RPMI8226 (cell line): ENCODE results near the gene KPNA6.
A peak's percentile ranks its signal among the peaks of the same experiment; 100 is the strongest.

ENCODE experiments used
- DNase-seq: peaks from one replicate; pipeline ENCODE4 v3.0.0-alpha.2; 2015

The KPNA6 gene

DNA sequence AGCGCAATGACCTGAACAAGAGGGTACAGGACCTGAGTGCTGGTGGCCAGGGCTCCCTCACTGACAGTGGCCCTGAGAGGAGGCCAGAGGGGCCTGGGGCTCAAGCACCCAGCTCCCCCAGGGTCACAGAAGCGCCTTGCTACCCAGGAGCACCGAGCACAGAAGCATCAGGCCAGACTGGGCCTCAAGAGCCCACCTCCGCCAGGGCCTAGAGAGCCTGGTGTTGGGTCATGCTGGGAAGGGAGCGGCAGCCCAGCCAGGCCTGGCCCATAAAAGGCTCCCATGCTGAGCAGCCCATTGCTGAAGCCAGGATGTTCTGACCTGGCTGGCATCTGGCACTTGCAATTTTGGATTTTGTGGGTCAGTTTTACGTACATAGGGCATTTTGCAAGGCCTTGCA is 87.1 kb downstream of the KPNA6 start:
- DNase-seq = no peak

DNA sequence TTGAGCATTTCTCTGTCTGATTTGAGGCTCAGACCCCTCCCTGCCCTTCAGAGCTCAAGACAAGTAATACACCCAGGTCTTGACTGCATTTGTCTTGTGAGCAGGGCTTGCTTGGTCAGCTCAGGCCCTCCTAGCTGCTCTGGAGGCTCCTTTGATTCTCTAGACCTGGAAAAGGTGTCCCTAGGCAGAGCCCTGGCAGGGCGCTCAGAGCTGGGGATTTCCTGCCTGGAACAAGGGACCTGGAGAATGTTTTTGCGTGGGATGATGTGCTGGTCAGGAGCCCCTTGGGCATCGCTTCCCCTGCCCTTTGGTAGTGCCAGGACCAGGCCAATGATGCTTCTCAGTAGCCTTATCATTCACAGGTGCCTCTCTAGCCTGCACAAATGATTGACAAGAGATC is 87.7 kb downstream of the KPNA6 start:
- no peak for DNase-seq

DNA sequence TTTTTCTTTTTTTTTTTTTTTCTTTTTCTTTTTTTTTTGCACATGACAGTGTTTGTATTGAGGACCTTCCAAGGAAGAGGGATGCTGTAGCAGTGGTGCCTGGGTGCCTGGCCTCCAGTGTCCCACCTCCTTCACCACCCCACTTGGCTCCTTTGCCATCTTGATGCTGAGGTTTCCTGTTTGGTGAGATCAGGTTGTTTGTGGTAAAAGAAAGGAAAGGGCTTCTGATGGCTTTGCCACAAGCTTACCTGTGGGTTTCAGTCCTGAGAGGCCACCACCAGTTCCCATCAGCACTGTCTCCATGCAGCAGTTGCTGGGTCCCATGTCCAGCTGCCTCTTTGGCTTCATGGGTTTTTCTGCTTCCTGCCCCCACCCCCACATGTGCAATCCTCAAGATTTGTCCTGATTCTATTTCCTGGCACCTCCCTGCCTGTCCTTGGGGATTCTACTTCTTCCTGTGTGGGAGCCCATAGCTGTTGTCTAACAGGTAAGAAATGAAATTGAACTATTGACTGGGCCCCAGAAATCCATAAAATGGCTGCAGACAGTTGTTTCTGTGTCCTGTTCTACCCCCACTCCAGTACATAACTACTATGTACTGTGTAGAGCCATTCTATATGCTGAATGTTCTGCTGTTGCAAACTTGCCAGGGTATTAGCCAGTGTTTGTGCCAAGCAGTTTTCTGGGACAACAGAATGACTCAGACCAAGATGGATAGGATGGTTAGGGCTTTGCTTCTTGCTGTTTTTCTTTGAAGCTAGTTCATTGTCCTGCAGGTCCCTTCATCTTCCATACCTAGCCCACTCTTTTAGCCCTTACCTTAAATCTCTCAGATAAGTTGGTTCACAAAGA is 88.3 kb downstream of the KPNA6 start:
- no peak for DNase-seq

DNA sequence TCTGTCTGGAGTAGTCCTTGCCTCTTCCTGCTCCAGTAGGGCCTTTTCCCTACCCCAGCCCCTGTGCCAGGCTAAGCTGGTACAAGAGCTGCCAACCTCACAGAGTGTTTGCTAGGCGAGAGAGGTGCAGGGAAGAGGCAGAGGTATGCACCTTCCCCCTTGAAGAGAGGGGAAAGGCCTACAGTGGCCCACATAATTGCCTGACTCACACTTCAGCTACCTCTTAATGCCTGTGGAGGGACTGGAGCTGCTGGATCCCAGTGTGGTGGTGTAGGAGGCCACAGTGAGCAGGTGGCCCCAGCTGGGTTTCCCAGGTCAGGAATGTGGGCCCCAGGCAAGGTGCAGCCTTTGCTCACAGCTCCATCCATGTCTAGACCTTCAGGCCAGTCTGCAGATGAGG is 89.2 kb downstream of the KPNA6 start:
- no peak for DNase-seq

DNA sequence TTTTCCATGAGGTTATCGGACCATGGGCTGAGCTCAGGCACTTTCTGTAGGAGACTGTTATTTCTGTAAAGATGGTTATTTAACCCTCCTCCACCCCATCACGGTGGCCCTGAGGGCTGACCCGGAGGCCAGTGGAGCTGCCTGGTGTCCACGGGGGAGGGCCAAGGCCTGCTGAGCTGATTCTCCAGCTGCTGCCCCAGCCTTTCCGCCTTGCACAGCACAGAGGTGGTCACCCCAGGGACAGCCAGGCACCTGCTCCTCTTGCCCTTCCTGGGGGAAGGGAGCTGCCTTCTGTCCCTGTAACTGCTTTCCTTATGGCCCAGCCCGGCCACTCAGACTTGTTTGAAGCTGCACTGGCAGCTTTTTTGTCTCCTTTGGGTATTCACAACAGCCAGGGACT is 90.0 kb downstream of the KPNA6 start:
- DNase-seq = no peak

DNA sequence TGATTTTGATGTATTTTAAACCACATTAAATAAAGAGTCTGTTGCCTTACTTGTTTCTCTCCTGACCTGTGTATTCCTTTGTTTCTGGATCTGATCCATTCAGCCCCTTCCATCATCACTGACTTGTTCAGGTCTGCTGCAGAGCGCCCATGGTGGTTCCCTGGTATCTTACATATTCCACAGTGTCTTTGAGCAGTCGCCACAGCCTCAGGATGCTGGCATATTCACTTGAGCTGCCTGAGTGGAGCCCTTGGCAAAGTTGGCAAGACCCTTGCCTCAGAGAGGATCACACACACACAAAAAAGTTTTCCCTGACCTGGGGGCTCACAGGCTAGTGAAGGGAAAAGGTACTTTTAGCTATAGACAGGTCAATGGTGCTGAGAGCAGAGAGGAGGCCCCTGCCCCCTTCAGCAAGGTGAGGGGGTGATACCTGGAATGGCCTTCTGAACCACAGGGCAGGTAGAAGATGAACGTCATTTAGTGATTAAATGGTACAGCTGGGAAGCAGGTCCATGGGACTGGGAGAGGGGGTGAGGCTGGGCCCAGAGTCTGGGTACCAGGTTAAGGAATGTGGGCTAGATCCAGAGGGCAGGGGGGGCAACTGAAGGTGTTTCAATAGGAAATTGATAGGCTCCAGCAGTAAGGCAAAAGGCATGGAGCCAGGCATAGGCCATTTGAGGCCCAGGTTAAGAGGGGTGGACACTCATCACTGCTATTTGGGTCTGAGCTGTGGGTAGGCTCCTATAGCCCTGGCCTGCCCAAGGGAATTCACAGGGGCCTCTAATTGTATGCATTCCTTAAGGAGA is 90.6 kb downstream of the KPNA6 start:
- DNase-seq = no peak

DNA sequence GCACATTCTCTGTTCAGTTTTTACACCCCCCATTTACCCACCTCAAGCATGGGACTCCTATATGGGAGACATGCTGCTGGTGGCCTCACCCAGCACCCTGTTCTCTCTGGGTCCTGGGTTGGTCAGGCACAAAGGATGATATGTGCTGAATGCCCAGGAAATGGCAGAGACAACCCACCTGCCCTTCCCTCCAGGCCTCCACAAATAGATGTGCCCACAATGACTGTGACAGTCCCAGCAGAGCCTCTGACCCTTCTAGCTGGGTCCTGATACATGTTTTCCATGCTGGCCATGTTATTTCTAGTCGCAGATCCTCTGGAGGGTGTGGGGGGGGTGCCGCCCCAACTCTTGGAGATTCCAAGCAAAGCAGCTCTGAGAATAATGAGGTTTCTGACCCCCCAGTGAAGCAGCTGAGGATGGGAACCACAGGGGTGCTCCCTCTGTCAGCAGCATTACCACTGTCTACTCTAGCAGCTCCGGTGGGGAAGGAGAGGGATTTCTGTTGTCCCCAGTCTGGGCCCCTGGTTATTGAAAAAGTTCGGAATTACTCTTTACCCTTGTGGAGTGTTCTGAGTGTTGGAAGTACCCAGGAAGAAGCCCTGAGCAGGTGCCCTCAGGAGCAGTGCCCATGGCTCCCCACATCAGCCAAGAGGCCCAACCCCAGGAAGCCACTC is 91.3 kb downstream of the KPNA6 start:
- no peak for DNase-seq

DNA sequence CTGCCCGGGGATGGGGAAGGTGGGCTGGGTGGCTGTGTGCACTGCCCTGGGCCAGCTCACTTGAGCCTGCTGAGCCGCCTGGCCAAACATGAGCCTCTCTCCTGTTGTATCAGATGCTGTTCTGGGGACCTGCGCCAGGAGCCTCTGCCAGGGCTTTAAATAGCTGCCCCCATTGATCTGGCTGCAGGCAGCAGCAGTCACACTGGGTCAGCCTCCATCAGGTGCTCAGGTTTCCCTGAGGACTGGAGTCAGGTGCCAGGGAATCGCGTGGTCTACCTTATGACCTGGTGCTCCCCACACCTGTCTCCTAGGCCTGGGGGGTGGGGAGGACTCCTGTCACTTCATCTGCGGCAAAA is 91.8 kb downstream of the KPNA6 start:
- no peak for DNase-seq

DNA sequence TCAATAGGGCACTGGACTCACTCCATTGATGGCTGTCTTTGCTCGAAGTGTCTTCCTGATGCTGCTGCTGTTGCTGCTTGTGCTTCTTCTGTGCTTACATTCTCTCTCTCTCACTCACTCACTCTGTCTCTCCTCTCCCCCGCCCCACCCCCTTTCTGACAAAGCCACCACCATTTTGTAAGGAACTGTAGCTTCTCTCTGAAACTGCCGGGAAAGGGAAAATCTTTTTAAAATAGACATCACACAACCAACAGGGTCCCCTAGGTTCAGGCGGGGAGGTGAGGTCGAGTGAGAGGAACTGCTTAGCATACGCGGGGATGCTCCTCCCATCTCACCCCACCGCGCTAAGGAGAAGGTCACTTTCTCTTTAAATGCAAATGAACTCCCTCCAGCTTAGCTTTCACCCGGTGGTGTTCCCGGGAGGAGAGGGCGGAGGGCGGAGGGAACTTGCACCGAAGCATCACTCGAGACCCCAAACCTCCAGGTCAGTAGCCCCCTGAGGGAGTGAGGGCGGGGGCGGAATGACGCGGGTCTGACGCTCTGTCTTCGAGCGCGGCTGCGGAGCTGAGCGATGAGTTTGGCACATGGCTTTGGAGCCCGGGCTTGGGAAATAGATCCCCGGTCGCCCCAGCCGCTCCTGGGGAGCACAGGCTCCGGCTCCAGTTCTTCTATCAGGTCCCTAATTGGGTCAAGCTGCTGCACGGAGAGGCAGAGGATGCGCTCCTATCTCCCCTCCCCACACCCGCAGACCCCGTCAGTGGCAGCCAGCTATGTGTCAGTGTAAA is 92.6 kb downstream of the KPNA6 start, which contains the start of gene CCDC28B:
Gene CCDC28B, plus strand, starts transcription at position 370 of the 785 bp plus-strand sequence. CDS start 1,341 bp downstream, outside the sequence.
- DNase-seq = peak; percentile 69

DNA sequence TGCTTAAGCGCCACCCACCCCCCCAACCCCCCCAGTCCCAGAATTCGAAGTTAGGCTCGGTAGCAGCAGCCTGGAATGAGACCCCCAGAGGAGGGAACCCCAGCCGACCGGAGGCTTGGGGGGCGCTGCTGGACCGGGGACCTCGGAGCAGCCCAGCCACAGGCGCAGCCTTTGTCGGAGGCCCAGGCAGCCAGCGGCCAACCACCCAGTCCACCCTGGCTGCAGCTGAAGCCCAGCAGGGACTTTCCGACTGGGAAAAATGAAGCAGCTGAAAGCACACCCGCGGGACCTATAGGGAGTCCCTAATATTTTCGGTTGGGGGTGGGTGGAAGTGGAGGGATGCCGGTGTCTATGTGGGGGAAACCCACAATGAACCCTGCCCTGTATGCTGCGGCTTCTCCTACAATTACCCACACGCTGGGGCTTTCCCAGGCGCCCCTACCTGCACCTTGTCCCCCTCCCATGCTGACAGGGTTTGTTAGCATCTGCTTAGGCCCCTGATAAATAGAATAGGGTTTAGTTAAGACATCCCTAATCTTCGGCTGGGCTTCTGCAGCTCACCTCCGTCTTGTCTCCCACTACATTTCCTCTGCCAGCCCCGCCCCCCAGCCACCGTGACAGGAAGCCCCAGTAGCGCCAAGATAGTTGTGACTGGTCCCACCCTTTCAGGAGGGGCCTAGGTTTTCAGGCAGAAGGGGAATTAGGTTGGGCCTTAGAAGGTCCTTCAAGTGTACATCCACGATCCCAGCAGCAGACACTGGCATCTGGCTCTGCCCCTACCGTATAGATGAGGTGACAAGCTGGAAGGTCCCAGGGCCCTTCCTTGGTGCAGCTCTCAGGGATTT is 93.4 kb downstream of the KPNA6 start:
- peak; percentile 45 for DNase-seq

DNA sequence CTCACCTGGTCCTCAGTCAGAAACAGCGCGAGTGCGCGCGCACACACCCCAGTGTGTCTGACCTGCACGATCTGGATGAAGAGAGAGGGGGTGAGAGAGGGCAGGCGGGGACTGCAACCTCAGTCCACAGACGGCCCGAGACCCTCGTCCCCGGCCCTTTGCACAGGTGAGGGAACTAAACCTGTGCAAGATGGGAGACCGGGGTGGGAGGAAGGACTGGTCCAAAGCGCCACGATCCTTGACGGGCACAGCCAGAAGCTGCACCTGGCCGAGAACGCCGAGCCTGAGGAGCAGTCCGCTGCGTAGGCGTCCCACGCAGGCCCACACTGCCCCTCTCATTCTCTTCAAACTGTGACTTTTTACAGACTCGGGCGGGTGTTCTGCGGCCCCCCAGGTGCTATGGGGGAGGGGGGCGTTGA is 97.1 kb downstream of the KPNA6 start:
- no peak for DNase-seq

DNA sequence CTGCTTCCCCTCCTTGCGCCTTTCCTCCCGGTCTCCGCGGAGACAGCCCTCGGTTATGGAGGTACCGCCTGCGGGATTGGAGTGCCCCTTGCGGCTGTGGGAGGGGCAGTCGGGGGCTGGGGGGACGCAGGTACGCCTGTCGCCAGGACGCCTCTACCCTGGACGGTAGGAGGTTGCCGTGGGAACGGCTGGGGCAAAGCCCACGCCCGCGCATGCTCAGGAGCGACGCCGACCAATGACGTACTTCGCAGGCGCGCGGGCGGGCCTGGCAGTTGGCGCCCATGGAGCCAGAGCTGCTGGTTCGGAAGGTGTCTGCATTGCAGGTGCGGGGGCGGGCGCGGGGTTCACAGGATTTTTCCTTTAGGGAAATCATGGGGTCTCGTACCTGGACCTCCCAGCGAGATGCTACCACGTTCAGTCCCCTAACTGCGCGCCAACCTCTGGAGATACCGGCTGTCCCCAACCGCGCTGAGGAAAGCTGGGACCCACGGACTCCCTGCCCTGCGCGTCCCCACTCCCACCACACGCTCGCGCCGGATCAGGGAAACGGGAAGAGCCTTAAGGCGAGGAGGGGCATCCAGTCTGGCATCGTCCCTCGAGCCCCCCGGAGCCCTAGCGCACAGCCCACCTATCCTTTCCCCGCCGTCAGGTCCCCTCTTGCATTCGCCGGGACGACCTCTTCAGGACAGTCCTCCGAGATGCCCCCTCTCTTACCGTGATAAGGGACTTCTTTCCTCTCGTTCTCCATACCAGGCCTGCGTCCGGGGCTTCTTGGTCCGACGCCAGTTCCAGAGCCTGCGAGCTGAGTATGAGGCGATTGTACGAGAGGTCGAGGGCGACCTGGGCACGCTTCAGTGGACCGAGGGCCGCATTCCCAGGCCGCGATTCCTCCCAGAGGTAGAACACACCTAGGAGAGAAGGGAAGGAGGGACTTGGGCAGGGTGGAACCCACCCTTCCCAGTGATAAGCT is 97.8 kb downstream of the KPNA6 start, which contains the start of gene IQCC:
Gene IQCC, plus strand, starts transcription at position 271 of the 970 bp plus-strand sequence. Its CDS starts 11 bp downstream, at position 282.
- DNase-seq = peak; percentile 95

DNA sequence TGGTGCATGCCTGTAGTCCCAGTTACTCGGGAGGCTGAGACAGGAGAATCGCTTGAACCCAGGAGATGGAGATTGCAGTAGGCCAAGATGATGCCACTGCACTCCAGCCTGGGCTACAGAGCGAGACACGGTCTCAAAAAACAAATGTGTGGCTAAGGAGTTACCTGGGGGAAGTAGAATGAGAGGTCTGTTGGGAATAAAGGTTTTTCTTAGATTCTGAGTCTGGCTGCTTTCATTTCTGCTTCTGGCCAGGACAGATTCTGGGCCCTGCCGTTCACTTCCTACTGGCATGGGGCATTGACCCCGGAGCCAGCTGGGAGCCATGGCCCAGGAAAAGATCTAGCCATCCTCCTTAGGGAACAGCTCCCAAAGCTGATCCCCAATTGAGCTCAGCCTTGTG is 100.6 kb downstream of the KPNA6 start:
- no peak for DNase-seq

DNA sequence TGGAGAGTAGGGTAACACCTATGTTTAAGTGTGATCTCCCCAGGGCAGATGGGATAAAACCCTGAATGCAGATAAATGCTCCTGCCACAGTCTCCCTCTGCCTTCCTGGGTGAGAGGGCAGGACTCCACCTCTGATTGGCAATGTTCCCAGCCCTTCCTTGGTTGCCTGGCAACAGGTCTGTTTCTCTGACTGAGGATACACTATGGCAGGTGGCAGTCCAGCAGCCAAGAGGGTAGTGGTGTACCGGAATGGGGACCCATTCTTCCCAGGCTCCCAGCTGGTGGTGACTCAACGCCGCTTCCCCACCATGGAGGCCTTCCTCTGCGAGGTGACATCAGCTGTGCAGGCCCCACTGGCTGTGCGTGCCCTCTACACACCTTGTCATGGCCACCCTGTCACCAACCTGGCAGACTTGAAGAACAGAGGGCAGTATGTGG is 101.1 kb downstream of the KPNA6 start, which contains the start of gene DCDC2B:
Gene DCDC2B, plus strand, starts transcription at position 199 of the 438 bp plus-strand sequence. Its CDS starts 5 bp downstream, at position 204.
- peak; percentile 97 for DNase-seq

DNA sequence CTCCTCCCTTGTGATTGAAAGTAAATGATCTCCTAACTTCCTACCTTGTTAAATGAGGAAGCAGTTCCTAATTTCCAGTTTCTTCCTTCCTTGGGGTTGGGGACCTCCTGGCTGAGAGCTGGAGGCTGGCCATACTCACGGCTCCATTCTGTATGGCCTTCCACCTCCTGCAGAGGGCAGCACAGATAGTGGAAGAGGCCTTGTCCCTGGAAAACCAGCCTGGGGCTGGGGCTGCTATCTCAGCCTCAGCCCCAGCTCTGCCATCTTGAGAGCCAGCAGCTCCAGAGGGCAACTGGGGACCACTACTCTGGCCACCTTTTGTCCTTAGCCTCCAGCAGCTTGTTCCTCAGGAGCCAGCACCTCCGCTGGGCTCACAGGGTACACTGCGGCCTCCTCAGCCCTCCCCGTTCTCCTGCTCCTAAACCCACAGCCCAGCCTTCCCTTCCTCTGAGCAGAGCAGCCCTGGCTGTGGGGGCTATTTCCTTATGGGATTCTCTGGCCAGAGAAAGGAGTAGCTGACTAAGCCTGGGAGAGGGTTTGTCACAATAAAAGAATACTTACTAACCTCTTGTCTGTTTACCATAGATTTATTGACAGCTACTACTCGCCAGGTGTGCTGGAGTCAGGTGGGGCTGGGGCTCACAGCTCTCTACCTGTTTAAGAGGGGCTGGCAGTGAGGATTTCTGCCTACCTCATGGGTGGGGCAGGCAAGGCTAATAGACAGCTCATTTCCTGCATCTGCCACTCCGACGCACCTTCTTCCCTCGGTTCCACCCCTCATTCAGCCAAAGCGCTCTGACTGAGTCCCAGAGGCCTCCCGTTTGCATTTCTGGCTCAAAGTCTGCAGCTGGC is 108.0 kb downstream of the KPNA6 start:
- peak; percentile 72 for DNase-seq

DNA sequence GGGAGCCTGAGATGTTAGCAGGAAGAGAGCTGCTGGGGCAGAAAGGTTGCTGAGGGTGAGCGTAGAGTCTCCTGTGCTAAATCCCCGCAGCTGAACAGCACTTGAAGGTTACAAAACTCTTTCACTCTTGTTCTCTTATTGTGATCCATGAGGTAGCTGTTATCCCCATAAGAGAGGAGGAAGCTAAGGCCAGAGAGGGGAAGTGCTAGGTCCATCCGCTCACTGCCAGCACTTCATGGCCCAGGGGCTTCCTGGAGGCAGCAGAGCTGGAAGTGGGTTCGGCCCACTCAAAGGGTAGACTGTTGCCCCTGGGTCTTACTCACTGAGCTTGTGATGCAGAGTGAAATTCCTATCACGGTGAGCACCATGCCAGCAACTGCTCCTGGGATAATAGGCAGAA is 108.7 kb downstream of the KPNA6 start:
- no peak for DNase-seq

DNA sequence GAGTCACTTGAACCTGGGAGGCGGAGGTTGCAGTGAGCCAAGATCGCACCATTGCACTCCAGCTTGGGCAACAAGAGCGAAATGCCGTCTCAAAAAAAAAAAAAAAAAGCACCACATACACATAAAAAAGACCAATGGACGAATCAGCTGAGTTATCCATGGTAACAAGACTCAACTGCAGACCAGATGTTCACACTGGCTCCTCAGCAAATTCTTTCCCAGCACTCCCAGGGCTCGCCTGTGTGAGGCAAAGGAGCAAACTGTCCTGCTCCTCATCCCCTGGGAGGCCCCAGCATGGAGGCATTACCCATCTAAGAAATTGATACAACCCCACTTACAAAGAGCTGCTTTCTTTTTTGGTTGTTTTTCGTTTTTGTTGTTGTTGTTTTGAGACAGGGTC is 111.2 kb downstream of the KPNA6 start:
- DNase-seq = no peak

DNA sequence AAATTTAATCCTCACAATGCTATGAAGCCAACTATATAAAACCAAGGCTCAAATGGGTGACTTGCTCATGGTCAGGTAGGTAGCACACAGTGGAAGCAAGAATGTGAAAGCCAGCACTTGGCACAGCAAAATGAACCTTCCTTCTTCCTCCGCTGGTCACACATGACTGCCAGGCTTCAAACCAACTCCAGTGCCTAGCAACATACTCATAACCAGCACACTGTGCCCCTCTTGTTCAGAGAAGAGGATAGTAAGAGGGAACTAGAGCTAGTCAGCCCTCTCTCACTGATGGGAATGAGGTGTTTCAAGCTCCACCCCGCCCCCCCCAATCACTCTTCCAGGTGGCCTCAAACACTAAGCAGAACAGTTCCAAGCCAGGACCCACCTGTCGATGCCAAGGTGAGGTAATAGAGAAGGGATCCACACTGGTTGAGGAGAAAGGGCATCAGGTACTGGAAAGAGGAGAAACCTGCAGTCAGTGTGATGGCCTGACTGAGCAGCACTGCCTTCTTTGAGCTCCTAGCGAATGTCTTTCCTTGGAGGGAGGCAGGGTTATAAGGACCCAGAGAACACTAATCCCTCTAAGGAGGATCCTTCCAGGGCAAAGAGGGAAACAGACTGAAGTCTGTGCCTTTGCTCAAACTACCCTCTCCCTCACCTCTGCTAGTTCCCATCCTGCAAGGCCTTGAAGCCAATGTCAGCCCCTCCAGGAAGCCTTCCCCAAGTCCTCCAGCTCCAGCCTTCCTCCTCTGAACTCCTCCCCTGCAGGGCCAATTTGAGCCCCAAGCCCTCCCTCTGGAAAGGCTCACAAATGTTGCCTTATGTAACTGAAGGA is 113.1 kb downstream of the KPNA6 start:
- no peak for DNase-seq
